ENCODE measurements around the gene MMAB. TPM values are rescaled to one million over a fixed set of nuclear protein-coding genes. Genes with fewer than 3 reads are reported as not detected.

Gene MMAB
- total RNA-seq, 1 experiment from 2014 or later, result 34.9 TPM

DNA sequence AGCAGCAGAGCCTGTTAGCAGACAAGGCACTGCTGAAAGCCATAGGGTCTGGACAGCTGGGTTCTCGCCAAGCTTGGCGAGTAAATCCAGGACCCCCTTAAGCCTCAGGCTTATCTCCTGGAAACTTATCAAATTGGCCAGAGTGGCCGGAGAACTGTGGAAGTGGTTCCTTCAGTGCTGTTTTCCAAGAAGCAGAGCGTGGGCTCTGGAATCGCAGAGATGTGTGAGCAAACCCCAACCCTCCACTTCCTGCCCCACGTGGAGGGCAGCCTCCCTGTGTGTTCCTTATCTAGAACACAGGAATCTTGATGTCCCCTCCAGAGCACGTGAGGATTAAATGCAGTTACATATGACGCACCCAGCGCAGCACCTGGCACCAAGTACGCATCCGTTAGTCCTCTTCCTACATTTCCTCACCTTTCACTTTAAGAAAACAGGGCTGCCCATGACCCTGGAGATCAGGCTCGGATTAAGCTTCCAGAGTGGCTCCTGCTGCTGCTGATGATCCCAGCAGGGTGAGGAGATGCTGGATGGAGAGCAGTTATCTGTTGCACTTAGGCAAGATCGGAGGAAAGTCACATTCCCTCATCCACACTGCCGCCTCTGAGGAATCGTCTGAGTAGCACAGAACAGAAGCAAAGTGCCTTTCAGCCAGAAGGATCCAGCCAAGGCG is 35.0 kb downstream of the MMAB start:
- Histone ChIP-seq H3K4me1 (ENCODE audit: control insufficient read depth in 1 of 2, insufficient read depth in 2 of 2, low read length in 2 of 2) (peaks cover 0 to 16% of the 10 kb centered on the region in 2 experiments; a peak in 2 of 4 replicates), H3K9ac (ENCODE audit: low read length) (no peak overlapping the region), H3K9me3 (ENCODE audit: control insufficient read depth in 1 of 2, insufficient read depth in 1 of 2, low read depth in 1 of 2, low read length in 2 of 2) (no peaks in the 10 kb centered on the region), H4K20me1 (ENCODE audit: insufficient read depth) (no peaks in the 10 kb centered on the region), H3K79me2 (ENCODE audit: insufficient read depth, low read length) (no peaks in the 10 kb centered on the region), H3K4me2 (ENCODE audit: low read length) (no peak overlapping the region), H3K27me3 (ENCODE audit: insufficient read depth, low read length) (no peaks in the 10 kb centered on the region), H3K36me3 (ENCODE audit: control insufficient read depth in 1 of 2, insufficient read depth in 2 of 2, low read length in 2 of 2) (no peaks in the 10 kb centered on the region; a peak in 1 of 4 replicates), H3K4me3 (replicated peaks in 1 of 2; ENCODE audit: low read depth in 1 of 2, low read length in 2 of 2) (no peak overlapping the region), H3K9me2 (ENCODE audit: insufficient read depth) (no peaks in the 10 kb centered on the region), H3K27ac (ENCODE audit: low read depth, low read length) (no peak overlapping the region), H2AFZ (ENCODE audit: low read depth, low read length, poor library complexity, severe bottlenecking) (no peak overlapping the region)
- RAD21 ChIA-PET (ENCODE audit: low non-redundant PET in 1 of 2, low total read pairs in 2 of 2, uncharacterized antibody in 2 of 2, unreplicated experiment in 2 of 2), result no interaction called here
- POLR2A ChIA-PET, result no interaction called here
- ATAC-seq (no peak), DNase-seq (ENCODE audit: low read depth, low spot score) (no peak)
- no TSS peak for BruUV-seq (replicated peaks)
- TF ChIP-seq POLR2AphosphoS5 (IDR thresholded peaks at IDR 0.05; ENCODE audit: low read depth, low read length) (no peak), CEBPB (IDR thresholded peaks at IDR 0.05; ENCODE audit: low read depth) (no peak), FOSL1 (IDR thresholded peaks at IDR 0.05; ENCODE audit: low read depth) (no peak), RAD21 (IDR thresholded peaks at IDR 0.05; ENCODE audit: low read depth) (no peak)
- TF ChIP-seq, protein P1, sequence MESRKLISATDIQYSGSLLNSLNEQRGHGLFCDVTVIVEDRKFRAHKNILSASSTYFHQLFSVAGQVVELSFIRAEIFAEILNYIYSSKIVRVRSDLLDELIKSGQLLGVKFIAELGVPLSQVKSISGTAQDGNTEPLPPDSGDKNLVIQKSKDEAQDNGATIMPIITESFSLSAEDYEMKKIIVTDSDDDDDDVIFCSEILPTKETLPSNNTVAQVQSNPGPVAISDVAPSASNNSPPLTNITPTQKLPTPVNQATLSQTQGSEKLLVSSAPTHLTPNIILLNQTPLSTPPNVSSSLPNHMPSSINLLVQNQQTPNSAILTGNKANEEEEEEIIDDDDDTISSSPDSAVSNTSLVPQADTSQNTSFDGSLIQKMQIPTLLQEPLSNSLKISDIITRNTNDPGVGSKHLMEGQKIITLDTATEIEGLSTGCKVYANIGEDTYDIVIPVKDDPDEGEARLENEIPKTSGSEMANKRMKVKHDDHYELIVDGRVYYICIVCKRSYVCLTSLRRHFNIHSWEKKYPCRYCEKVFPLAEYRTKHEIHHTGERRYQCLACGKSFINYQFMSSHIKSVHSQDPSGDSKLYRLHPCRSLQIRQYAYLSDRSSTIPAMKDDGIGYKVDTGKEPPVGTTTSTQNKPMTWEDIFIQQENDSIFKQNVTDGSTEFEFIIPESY (IDR thresholded peaks at IDR 0.05; ENCODE audit: extremely low read depth, insufficient replicate concordance, low read length), result no peak
- TF ChIP-seq, protein P2, sequence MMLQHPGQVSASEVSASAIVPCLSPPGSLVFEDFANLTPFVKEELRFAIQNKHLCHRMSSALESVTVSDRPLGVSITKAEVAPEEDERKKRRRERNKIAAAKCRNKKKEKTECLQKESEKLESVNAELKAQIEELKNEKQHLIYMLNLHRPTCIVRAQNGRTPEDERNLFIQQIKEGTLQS (IDR thresholded peaks at IDR 0.05), result no peak
- intact Hi-C loops (cut with micrococcal nuclease), result no loop called here
- CTCF ChIA-PET, result no interaction called here

DNA sequence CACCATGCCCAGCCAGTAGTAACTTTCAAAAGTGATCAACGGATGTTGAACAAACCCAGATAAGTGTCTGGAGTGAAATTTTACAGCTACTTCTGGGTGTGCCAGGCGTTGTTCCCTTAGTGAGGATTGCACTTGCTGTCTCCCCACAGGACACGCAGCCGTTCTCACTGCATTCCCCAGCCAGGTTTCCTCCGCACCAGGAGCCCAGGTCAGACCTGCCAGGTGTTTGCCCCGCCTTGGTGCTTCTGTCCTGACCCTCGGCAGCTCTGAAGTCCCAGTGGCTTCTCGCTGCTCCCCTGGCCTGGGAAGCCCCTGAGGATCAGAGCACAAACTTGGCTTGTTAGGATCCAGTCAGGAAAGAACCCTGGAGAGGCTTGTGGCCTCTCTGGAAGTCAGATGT is 36.2 kb downstream of the MMAB start:
- ChIA-PET CTCF (interaction anchor here (0.7 kb wide), 1 partner anchor 237 kb away, joined by 3 read pairs; no protein-coding TSS in a partner anchor), POLR2A (no interaction called here)
- BruUV-seq (replicated peaks), result no TSS peak

More for the DNA sequence above, 36.2 kb downstream of the MMAB start:
- H3K4me2 ChIP-seq (ENCODE audit: low read length), result no peak overlapping the region
- H3K79me2 ChIP-seq (ENCODE audit: insufficient read depth, low read length), result no peaks in the 10 kb centered on the region
- H3K27me3 ChIP-seq (ENCODE audit: insufficient read depth, low read length), result no peaks in the 10 kb centered on the region
- DNase-seq (ENCODE audit: low read depth, low spot score) (no peak), ATAC-seq (no peak)
- intact Hi-C loops (cut with micrococcal nuclease), result no loop called here
- no peaks in the 10 kb centered on the region for H4K20me1 ChIP-seq (ENCODE audit: insufficient read depth)
- TF ChIP-seq, protein P3, sequence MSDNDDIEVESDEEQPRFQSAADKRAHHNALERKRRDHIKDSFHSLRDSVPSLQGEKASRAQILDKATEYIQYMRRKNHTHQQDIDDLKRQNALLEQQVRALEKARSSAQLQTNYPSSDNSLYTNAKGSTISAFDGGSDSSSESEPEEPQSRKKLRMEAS (IDR thresholded peaks at IDR 0.05), result no peak
- TF ChIP-seq ELF1 (IDR thresholded peaks at IDR 0.05; ENCODE audit: borderline replicate concordance, low read depth) (no peak), ZFX (IDR thresholded peaks at IDR 0.05) (no peak), CEBPB (IDR thresholded peaks at IDR 0.05; ENCODE audit: low read depth) (no peak), FOSL1 (IDR thresholded peaks at IDR 0.05; ENCODE audit: low read depth) (no peak), EZH2 (IDR thresholded peaks at IDR 0.05) (no peak), TCF7L2 (IDR thresholded peaks at IDR 0.05; ENCODE audit: borderline replicate concordance, extremely low read depth, insufficient read depth, insufficient read length) (no peak), EZH2phosphoT487 (IDR thresholded peaks at IDR 0.05; ENCODE audit: borderline replicate concordance) (no peak), POLR2A (IDR thresholded peaks at IDR 0.05; ENCODE audit: borderline replicate concordance, extremely low read depth, insufficient read depth, insufficient read length) (no peak), YY1 (IDR thresholded peaks at IDR 0.05; ENCODE audit: extremely low read depth, insufficient replicate concordance, low read depth, low read length) (no peak), RAD21 (IDR thresholded peaks at IDR 0.05; ENCODE audit: low read depth) (no peak)
- peaks cover 0 to 13% of the 10 kb centered on the region in 2 experiments; a peak in 2 of 4 replicates for H3K4me1 ChIP-seq (ENCODE audit: control insufficient read depth in 1 of 2, insufficient read depth in 2 of 2, low read length in 2 of 2)
- no peaks in the 10 kb centered on the region; a peak in 1 of 4 replicates for H3K36me3 ChIP-seq (ENCODE audit: control insufficient read depth in 1 of 2, insufficient read depth in 2 of 2, low read length in 2 of 2)
- RAD21 ChIA-PET (ENCODE audit: low non-redundant PET in 1 of 2, low total read pairs in 2 of 2, uncharacterized antibody in 2 of 2, unreplicated experiment in 2 of 2), result no interaction called here
- H2AFZ ChIP-seq (ENCODE audit: low read depth, low read length, poor library complexity, severe bottlenecking), result no peak overlapping the region
- H3K9me3 ChIP-seq (ENCODE audit: control insufficient read depth in 1 of 2, insufficient read depth in 1 of 2, low read depth in 1 of 2, low read length in 2 of 2), result no peaks in the 10 kb centered on the region
- H3K9me2 ChIP-seq (ENCODE audit: insufficient read depth), result no peaks in the 10 kb centered on the region
- no peak overlapping the region for H3K27ac ChIP-seq (ENCODE audit: low read depth, low read length)
- no peak overlapping the region for H3K9ac ChIP-seq (ENCODE audit: low read length)
- H3K4me3 ChIP-seq (replicated peaks in 1 of 2; ENCODE audit: low read depth in 1 of 2, low read length in 2 of 2), result no peak overlapping the region
